NCI-H1436 (cell line): ENCODE measurements around the gene VARS2.
"Not testable (repeated sequence)": the region's sequence is repeated elsewhere in the genome, so short reads cannot be mapped to it uniquely, and the experiment has no call there.

Source experiments
- DNase-seq: peaks from one replicate; lab custom pipeline; 2025; lab: John Stamatoyannopoulos, UW

The VARS2 gene

GRCh38 chr6:30914076-30914853, at the start of gene VARS2:
Gene VARS2 (plus strand): TSS chr6:30914238. CDS start chr6:30914837, 599 bp downstream.
- DNase-seq: peak; percentile 84

- no peak for DNase-seq
Observed at GRCh38 chr6:30864325-30864724, 49.7 kb upstream of the VARS2 start.

- not testable (repeated sequence) for DNase-seq
Observed at GRCh38 chr6:30869241-30869749, 44.7 kb upstream of the VARS2 start.

GRCh38 chr6:30870546-30870945, 43.5 kb upstream of the VARS2 start:
- DNase-seq: no peak

- DNase-seq: no peak
Observed at GRCh38 chr6:30871592-30872183, 42.4 kb upstream of the VARS2 start.

GRCh38 chr6:30873137-30873640, 40.8 kb upstream of the VARS2 start:
- DNase-seq: no peak

GRCh38 chr6:30873795-30874194, 40.2 kb upstream of the VARS2 start:
- not testable (repeated sequence) for DNase-seq

- DNase-seq: no peak
Observed at GRCh38 chr6:30875244-30876038, 38.6 kb upstream of the VARS2 start.

GRCh38 chr6:30876039-30876730, 37.9 kb upstream of the VARS2 start:
- DNase-seq: no peak

GRCh38 chr6:30877419-30878262, 36.4 kb upstream of the VARS2 start:
- peak; percentile 72 for DNase-seq

GRCh38 chr6:30879684-30880427, 34.2 kb upstream of the VARS2 start:
- DNase-seq: no peak

- DNase-seq: no peak
Observed at GRCh38 chr6:30880698-30881252, 33.3 kb upstream of the VARS2 start.

- DNase-seq: no peak
Observed at GRCh38 chr6:30881392-30882203, 32.4 kb upstream of the VARS2 start.

- no peak for DNase-seq
Observed at GRCh38 chr6:30882204-30882758, 31.8 kb upstream of the VARS2 start.

- DNase-seq: peak; percentile 67
Observed at GRCh38 chr6:30882759-30883684, 31.0 kb upstream of the VARS2 start.

GRCh38 chr6:30883685-30884520, 30.1 kb upstream of the VARS2 start, which contains the start of gene DDR1:
Gene DDR1 (plus strand): TSS chr6:30884519. CDS start chr6:30888730, 4,211 bp downstream.
- peak; percentile 45 for DNase-seq
